ENCODE results near the gene NUB1. TPM values are rescaled to one million over a fixed set of nuclear protein-coding genes. Genes with fewer than 3 reads are reported as not detected.

Gene NUB1
- total RNA-seq, 1 donor from 2014 or later: 41.5 TPM

- Mint-ChIP-seq H3K4me3 (ENCODE audit: unreplicated experiment) (no peak overlapping the region), H3K9me3 (ENCODE audit: unreplicated experiment) (no peaks in the 10 kb centered on the region), H3K27me3 (ENCODE audit: unreplicated experiment) (peaks cover 10% of the 10 kb centered on the region), H3K4me1 (ENCODE audit: unreplicated experiment) (no peaks in the 10 kb centered on the region), H3K27ac (ENCODE audit: unreplicated experiment) (no peak overlapping the region), H3K36me3 (ENCODE audit: low read depth, unreplicated experiment) (peaks cover 4% of the 10 kb centered on the region)
- no peak for TF ChIP-seq CTCF (IDR thresholded peaks at IDR 0.05; ENCODE audit: unreplicated experiment)
- no peak for DNase-seq (ENCODE audit: low spot score)
Observed at GRCh38 chr7:151319189-151319588, 22.4 kb upstream of the NUB1 start.

- Mint-ChIP-seq H3K4me3 (ENCODE audit: unreplicated experiment) (peak overlapping the region; percentile 51), H3K9me3 (ENCODE audit: unreplicated experiment) (no peaks in the 10 kb centered on the region), H3K4me1 (ENCODE audit: unreplicated experiment) (no peaks in the 10 kb centered on the region), H3K27me3 (ENCODE audit: unreplicated experiment) (peaks cover 10% of the 10 kb centered on the region), H3K36me3 (ENCODE audit: low read depth, unreplicated experiment) (peaks cover 4% of the 10 kb centered on the region), H3K27ac (ENCODE audit: unreplicated experiment) (no peak overlapping the region)
- TF ChIP-seq CTCF (IDR thresholded peaks at IDR 0.05; ENCODE audit: unreplicated experiment): no peak
- DNase-seq (ENCODE audit: low spot score): no peak
Observed at GRCh38 chr7:151320263-151320845, 21.3 kb upstream of the NUB1 start.

- no peaks in the 10 kb centered on the region for H3K9me3 Mint-ChIP-seq (ENCODE audit: unreplicated experiment)
- no peak for TF ChIP-seq CTCF (IDR thresholded peaks at IDR 0.05; ENCODE audit: unreplicated experiment)
- H3K36me3 Mint-ChIP-seq (ENCODE audit: low read depth, unreplicated experiment): peaks cover 4% of the 10 kb centered on the region
- no peak overlapping the region for H3K4me3 Mint-ChIP-seq (ENCODE audit: unreplicated experiment)
- H3K27ac Mint-ChIP-seq (ENCODE audit: unreplicated experiment): no peak overlapping the region
- no peaks in the 10 kb centered on the region for H3K4me1 Mint-ChIP-seq (ENCODE audit: unreplicated experiment)
- H3K27me3 Mint-ChIP-seq (ENCODE audit: unreplicated experiment): peaks cover 10% of the 10 kb centered on the region
- no peak for DNase-seq (ENCODE audit: low spot score)
Observed at GRCh38 chr7:151321341-151321740, 20.3 kb upstream of the NUB1 start.

- no peak overlapping the region for H3K4me3 Mint-ChIP-seq (ENCODE audit: unreplicated experiment)
Observed at GRCh38 chr7:151322906-151323305, 18.7 kb upstream of the NUB1 start.

More at GRCh38 chr7:151322906-151323305, 18.7 kb upstream of the NUB1 start:
- H3K9me3 Mint-ChIP-seq (ENCODE audit: unreplicated experiment): no peaks in the 10 kb centered on the region
- TF ChIP-seq CTCF (IDR thresholded peaks at IDR 0.05; ENCODE audit: unreplicated experiment): no peak
- H3K27ac Mint-ChIP-seq (ENCODE audit: unreplicated experiment): no peak overlapping the region
- H3K27me3 Mint-ChIP-seq (ENCODE audit: unreplicated experiment): peaks cover 9% of the 10 kb centered on the region
- H3K4me1 Mint-ChIP-seq (ENCODE audit: unreplicated experiment): no peaks in the 10 kb centered on the region
- H3K36me3 Mint-ChIP-seq (ENCODE audit: low read depth, unreplicated experiment): peaks cover 4% of the 10 kb centered on the region
- DNase-seq (ENCODE audit: low spot score): no peak

All from endothelial cell (in vitro differentiated cells).